ENCODE data around the gene GLT6D1.

GLT6D1 gene

GRCh38 chr9:135584371-135584770 is 55.0 kb downstream of the GLT6D1 start:
- DNase-seq (ENCODE audit: low spot score), result no peak

- DNase-seq (ENCODE audit: low spot score), result no peak
Observed at GRCh38 chr9:135583688-135584011, 55.7 kb downstream of the GLT6D1 start.

- no peak for DNase-seq (ENCODE audit: low spot score)
Observed at GRCh38 chr9:135582966-135583687, 56.2 kb downstream of the GLT6D1 start.

- DNase-seq (ENCODE audit: low spot score), result no peak
Observed at GRCh38 chr9:135582541-135582940, 56.8 kb downstream of the GLT6D1 start.

GRCh38 chr9:135581636-135582426 is 57.5 kb downstream of the GLT6D1 start:
- no peak for DNase-seq (ENCODE audit: low spot score)

GRCh38 chr9:135580664-135581380 is 58.5 kb downstream of the GLT6D1 start:
- DNase-seq (ENCODE audit: low spot score), result no peak

GRCh38 chr9:135579889-135580660 is 59.3 kb downstream of the GLT6D1 start:
- DNase-seq (ENCODE audit: low spot score), result no peak

GRCh38 chr9:135579356-135579755 is 60.0 kb downstream of the GLT6D1 start:
- no peak for DNase-seq (ENCODE audit: low spot score)

GRCh38 chr9:135577256-135577655 is 62.1 kb downstream of the GLT6D1 start:
- no peak for DNase-seq (ENCODE audit: low spot score)

GRCh38 chr9:135575995-135576631 is 63.2 kb downstream of the GLT6D1 start:
- DNase-seq (ENCODE audit: low spot score), result no peak

- no peak for DNase-seq (ENCODE audit: low spot score)
Observed at GRCh38 chr9:135574943-135575342, 64.4 kb downstream of the GLT6D1 start.

GRCh38 chr9:135574331-135574730 is 65.0 kb downstream of the GLT6D1 start:
- DNase-seq (ENCODE audit: low spot score), result no peak
